Activated CD4-positive, alpha-beta T cell treated with anti-CD3 and anti-CD28 coated beads, Interleukin-2, amount 50 U/mL, for 24 hours (primary cell): ENCODE data around the gene RBMS2.
A peak's percentile ranks its signal among the peaks of the same experiment; 100 is the strongest.
"Not testable (repeated sequence)": the region's sequence is repeated elsewhere in the genome, so short reads cannot be mapped to it uniquely, and the experiment has no call there.

ENCODE experiments used
- DNase-seq, 2 donors: peaks; one replicate each; pipeline ENCODE4 v3.0.0-alpha.2; 2020; ENCODE audit warnings: low read depth in 1 of 2, low spot score in 1 of 2

The RBMS2 gene

GRCh38 chr12:56514014-56514318 is 7.7 kb upstream of the RBMS2 start:
- DNase-seq, result not testable (repeated sequence)

GRCh38 chr12:56517854-56518253 is 3.8 kb upstream of the RBMS2 start:
- no peak for DNase-seq

DNA sequence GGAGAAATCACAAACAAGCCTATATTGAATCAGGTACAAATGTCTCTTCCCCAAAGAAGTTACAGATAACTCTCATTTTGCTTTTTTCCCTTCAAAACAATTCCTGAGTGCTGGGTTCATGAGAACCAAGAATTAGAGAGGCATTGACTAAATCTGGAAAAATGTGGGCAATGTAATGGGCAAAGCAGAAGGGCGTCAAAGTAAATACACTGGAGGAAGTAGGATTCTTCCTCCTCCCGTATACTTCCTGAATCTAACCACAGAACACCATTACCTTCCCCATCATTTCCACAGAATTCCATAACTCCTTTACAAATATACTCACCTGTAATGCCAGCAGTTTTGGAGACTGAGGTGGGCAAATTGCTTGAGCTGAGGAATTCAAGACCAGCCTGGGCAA is 3.0 kb upstream of the RBMS2 start:
- no peak for DNase-seq

- DNase-seq, result no peak
Measured at GRCh38 chr12:56520048-56520447, 1.6 kb upstream of the RBMS2 start.

DNA sequence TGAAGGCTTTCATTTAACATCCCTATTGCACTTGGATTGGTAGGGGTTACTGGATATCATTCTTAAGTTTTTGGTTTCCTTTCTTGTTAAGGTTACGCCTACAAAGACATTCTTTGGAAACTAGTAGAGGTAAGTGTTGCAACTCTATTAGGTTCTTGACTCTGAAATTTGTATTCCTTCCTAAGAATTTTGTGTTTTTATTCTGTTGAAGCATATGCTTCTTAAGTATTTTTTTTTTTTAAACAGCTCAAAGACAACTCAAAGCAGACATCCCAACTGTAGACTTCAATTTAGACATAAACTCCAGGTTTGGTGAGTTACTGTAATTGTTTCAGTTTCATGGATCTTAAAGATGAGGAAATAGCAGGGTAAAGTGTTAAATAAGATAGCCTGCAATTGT is 1.1 kb upstream of the RBMS2 start:
- DNase-seq, result no peak

DNA sequence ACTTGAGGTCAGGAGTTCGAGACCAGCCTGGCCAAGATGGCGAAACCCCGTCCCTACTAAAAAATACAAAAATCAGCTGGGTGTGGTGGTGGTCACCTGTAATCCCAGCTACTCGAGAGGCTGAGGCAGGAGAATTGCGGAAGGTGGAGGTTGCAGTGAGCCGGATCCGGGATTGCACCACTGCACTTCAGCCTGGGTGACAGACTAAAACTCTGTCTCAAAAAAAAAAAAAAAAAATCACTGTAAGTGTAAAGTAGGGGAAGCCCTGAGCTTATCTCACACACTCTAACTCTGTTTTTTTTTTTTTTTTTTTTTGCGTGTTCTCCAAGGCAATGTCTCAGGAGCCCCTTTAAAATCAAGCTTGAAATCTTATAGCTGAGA is 421 bp upstream of the RBMS2 start:
- no peak for DNase-seq

GRCh38 chr12:56522411-56523193 is 982 bp downstream of the RBMS2 start:
- DNase-seq, result no peak

DNA sequence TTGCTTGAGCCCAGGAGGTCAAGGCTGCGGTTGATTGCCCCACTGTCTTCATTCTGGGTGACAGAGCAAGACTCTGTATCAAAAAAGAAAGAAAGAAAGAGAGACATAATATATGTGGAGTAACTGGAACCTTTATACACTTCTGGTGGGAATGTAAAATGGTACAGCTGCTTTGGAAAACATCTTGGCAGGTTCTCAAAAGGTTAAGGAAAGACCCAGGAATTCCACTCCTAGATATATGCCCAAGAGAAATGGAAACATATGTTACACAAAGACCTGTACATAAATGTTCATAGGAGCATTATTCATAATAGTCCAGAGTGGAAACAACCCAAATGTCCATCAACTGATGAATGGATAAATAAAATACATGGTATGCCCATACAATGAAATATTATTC is 7.2 kb downstream of the RBMS2 start:
- no peak for DNase-seq

- DNase-seq, result no peak
Measured at GRCh38 chr12:56529656-56530055, 8.0 kb downstream of the RBMS2 start.

DNA sequence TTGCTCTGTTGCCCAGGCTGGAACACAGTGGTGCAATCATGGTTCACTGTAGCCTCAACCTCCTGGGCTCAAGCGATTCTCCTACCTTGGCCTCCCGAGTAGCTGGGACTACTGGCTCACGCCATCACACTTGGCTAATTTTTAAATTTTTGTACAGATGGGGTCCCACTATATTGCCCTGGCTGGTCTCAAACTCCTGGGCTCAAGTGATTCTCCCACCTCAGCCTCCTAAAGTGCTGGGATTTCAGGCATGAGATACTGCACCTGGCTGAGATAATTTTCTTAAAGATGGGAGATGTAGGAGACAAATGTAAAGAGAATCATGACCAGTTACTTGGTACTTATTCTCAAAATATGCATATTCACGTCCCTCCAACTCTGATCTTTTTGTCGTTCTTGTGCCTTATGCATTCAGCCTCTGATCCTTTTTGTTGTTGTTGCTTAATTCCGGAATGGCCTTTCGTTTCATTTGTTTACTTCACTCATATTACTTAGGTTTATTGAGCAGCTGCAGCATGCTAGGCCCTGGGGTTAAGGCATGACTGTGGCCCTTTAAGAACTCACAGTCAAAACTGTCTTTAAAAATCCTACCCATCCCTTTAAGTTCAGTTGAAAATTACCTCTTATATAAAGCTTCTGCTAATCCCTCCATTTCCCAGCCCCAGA is 8.9 kb downstream of the RBMS2 start:
- DNase-seq, result no peak

- no peak for DNase-seq
Measured at GRCh38 chr12:56537546-56537945, 15.9 kb downstream of the RBMS2 start.

DNA sequence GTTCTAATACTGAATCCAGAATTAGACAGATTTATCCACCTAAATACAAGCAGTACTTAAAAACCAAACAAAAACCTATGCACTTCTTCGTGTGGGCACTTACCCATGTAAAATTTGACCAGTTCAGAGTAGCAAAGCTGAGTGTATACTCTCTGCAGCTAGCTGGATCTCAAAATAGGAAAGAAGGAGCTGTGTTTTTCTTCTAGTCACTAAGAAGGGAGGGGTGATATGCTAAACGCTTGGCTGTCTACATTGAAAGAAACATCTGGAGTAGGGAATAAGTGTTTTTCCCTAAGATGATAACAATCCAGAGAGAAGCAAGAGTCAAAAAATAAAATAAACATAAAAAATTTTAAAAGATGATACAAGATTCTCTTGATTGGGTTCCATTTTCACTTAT is 20.0 kb downstream of the RBMS2 start:
- DNase-seq, result no peak

DNA sequence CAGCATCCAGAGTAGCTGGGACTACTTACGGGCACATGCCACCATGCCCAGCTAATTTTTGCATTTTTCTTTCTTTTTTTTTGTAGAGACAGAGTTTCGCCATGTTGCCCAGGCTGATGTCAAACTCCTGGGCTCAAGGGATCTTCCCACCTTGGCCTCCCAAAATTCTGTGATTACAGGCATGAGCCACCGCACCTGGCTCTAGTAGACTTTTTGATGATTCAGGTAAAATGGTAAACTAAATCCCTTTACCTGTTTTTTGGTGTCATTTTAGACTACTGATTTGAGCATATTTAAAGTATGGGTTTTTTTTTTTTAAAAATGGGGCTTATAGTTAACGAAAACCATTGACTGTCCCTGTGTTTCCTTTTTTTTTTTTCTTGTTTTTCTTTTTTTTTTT is 20.5 kb downstream of the RBMS2 start:
- no peak for DNase-seq

DNA sequence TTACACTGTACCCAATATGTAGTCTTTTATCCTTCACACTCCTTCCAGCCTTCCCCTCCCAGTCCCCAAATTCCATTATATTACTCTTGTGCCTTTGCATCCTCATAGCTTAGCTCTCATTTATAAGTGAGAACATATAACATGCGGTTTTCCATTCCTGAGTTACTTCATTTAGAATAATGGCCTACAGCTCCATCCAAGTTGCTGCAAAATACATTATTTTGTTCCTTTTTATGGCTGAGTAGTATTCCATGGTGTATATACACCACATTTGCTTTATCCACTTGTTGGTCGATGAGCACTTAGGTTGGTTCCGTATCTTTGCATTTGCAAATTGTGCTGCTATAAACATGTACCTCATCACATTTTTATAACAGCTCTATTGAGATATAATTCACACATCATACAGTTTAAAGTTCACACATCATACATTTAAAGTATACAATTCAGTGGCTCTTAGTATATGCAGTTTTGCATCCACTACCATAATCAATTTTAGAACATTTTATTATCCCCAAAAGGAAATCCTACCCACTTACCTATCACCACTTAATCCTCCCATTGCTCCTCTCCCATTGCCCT is 23.5 kb downstream of the RBMS2 start:
- no peak for DNase-seq

DNA sequence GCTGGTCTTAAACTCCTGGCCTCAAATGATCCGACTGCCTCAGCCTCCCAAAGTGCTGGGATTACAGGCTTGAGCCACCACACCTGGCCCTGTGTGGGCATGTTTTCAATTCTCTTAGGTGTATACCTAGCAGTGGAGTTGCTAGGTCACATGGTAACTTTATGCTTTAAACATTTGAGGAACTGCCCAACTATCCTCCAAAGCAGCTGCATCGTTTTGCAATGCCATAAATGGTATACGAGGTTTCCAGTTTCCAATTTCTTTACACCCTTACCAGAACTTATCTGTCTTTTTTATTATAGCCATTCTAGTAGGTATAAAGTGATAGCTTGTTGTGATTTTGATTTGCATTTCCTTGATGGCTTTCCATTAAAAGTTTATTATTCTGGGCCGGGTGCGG is 25.1 kb downstream of the RBMS2 start:
- no peak for DNase-seq

DNA sequence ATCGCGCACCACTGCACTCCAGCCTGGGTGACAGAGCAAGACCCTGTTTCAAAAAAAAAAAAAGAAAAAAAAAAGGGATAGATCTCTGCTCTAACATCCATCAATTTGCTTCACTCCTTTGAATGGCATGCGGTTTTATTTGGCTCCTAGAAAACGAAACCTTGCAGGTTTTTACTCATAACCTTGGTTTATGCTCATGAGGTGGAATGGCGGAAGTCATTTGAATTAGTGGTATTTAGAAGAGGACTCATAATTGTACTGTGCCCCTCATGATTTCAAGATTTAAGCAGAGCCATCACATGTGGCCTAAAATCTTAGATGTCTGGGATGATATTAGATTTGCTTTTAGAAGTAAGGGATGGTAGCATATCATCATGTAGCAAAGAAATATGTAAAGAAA is 29.4 kb downstream of the RBMS2 start:
- DNase-seq, result no peak

- peak in 1 of 2 donors; percentile 32 for DNase-seq
Measured at GRCh38 chr12:56565510-56566101, 44.0 kb downstream of the RBMS2 start.

- no peak for DNase-seq
Measured at GRCh38 chr12:56568146-56568545, 46.5 kb downstream of the RBMS2 start.

DNA sequence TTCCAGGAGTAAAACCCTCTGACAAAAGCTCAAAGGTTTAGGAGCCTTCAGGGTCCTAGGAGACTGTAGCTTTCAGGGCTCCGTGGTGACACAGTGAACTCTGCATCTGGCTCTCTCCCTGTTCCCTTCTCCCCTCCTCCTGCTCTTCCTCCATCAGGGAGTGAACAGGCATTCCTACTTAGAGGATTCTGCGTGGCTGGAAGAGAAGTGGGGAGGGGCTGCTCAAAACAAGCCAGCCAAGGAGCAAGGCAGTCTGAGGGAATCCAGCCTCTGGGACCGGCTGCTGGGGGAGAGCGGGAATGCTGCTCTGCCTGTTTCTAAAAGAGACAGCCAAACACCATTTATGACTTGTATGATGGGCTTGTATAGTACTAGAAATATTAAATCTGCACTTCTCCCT is 49.5 kb downstream of the RBMS2 start:
- DNase-seq, result no peak

GRCh38 chr12:56572288-56572687 is 50.7 kb downstream of the RBMS2 start:
- DNase-seq, result no peak

- no peak for DNase-seq
Measured at GRCh38 chr12:56574210-56574609, 52.6 kb downstream of the RBMS2 start.

- not testable (repeated sequence) for DNase-seq
Measured at GRCh38 chr12:56577248-56577647, 55.6 kb downstream of the RBMS2 start.
